Raji (cell line): ENCODE data around the gene CCDC17.

ENCODE experiments used
- POLR2A ChIP-seq: IDR thresholded peaks from 2 replicates; pipeline ENCODE4 v1.6.1; 2011; ENCODE audit warnings: low read depth, low read length, control low read depth; ENCODE audit not compliant: insufficient read depth

Gene CCDC17

DNA sequence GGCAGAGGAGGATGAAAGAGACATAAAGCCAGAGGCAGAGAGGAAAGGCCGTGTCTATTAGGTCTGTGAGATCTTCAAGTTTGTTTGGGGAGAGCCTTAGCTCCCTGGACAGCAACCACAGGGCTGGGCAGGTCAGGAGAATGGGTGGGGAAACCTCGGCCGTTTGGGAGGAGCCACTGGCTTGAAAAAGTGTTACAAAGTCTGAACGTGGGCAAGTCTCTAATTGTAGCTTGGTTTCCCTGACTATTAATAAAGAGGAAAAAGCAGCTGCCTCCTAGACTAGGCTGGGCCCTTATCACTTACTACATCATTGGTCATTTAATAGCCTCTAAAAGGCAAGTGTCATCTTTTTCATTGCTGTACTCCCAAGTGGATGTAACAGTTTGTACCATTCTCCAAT lies at the start of gene CCDC17:
TSS of gene CCDC17 (minus strand) at position 83 of the 400 bp plus-strand sequence. CDS start 145 bp downstream, outside the sequence.
- no peak for TF ChIP-seq POLR2A

DNA sequence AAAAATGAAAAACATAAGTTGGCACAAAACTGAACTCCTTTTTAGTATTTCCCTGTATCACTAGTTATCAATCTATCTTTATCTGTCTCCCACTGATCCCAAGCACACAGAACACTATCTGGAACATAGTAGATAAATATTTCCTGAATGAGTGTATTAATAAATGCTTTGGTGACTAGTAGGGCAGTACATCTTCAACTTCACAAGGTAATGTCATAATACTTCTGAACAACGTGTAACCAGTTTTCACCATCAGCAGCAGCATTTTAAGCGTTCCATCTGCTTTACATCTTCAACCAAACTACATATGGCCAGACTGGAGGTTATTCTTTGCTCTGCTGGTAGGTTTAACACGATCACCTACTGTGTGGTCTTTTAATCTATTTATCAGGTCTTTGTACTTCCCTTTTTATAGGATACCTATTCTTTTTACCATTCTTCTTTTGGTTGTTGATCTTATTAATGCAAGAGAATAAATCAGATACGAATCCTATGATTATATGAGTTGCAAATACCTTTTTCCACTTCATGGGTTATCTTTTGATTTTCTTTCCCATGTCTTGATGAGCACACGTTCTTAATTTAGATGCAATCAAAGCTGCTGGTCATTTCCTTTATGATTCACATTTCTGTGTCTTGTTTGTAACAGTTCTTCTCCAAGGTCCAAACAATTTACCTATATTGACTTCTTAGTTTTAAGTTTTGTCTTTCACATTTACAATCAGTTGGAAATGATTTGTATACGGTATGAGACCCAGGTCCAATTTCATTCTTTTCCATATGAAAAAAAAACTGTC lies 46.2 kb upstream of the CCDC17 start:
- TF ChIP-seq POLR2A = no peak

DNA sequence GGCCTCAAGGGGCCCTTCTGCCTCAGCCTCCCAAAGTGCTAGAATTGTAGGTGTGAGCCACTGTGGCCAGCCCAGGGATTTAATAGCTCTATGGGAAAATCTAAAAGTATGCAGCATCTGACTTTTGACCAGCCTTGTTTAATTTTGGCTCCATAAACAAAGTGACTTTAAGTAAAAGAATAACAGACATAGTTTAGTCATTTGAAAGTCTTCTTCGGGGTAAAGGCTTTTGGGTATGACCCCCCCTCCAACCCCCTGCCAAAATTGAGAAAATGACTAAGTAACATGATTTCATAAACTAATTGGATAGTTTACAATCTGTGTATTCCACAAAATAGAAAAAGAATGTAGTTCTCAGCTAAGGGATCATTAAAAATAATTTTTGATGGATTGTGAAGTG lies 45.5 kb upstream of the CCDC17 start:
- TF ChIP-seq POLR2A = no peak

DNA sequence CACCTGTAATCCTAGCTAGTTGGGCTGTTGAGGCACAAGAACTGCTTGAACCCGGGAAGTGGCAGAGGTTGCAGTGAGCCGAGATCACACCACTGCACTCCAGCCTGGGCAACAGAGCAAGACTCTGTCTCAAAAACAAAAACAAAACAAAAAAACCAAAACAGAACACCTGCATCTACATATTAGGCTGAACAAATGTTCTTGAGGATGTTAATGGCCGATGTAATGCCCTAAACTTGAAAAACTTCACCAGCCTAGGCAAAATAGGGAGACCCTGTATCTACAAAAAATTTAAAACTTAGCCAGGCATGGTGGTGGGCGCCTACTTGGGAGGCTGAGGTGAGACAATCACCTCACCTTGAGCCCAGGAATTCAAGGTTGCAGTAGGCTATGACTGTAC lies 44.7 kb upstream of the CCDC17 start:
- no peak for TF ChIP-seq POLR2A

DNA sequence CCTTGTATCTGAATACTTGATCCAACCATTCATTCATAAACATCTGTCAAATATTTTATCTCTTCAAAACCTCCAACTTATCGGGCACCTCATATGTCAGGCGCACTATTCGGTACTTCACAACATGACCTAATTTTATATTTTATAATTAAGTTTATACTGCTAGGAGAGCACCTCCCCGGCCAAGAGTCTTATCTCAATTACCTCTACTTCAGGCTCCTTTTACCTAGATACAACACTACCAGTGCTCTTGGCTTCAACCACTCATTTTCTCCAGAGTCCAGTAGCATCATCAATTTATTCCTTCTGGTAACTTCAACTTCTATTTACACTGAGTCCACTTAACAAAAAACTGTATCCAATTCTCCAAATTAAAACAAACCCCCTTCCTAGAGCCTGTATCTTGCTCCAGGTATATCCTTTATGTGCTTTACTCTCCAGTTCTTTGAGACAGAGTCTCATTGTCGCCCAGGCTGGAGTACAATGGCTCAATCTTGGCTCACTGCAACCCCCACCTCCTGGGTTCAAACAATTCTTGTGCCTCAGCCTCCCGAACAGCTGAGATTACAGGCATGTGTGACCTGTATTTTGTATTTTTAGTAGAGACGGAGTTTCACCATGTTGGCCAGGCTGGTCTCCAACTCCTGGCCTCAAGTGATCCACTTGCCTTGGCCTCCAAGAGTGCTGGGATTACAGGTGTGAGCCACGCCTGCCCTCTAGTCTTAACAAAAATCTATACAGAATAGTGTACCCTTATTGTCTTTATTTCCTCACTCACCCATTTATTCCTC lies 43.7 kb upstream of the CCDC17 start:
- TF ChIP-seq POLR2A = no peak

DNA sequence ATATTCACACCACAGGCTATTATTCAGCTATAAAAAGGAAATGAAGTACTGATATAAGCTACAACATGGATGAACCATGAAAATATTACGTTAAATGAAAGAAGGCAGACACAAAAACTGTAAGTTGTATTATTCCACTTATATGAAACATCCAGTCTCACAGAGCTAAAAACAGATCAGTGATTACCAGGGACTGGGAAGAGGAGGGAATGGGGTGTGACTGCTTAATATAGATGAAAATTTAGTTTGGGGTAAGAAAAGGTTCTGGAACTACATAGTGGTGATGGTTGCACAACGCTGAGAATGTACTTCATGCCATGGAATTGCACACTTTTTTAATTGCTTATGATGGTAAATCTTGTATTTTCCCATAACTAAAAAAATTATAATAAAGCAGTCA lies 43.0 kb upstream of the CCDC17 start:
- TF ChIP-seq POLR2A = no peak

DNA sequence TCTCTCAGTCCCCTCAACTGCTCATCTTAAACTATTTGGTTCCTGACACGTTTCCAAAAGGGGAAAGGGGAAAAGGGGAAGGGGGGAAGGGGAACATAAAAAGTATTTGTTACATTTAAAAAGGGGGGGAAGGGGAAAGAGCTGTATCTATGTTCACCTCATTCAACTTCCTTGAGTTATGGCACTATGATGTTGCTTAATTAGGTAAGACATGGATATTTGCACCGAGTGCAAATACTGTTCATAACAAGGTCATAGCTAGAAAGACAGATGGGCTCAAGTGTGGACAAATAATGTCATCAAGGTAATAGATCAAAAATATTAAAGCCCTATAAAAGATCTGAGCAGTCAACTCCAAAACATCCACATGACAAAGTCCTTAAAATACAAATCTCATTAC lies 36.5 kb upstream of the CCDC17 start:
- no peak for TF ChIP-seq POLR2A

DNA sequence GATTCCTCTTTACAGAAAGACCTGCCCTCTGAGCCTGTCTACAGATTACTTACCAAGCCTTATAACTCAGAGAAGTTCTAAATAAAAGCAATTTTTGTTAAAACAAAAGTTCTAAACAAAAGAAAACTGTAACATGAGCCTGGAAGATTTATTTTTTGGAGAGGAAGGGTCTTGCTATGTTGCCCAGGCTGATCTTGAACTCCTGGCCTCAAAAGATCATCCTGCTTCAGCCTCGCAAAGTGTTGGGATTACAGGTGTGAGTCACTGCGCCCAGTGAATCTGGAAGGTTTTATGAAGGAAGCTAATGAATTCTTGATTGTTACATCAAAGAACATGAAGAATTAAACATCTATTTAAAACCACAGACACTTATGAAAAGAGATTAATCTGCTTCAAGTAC lies 35.4 kb upstream of the CCDC17 start:
- TF ChIP-seq POLR2A = no peak

DNA sequence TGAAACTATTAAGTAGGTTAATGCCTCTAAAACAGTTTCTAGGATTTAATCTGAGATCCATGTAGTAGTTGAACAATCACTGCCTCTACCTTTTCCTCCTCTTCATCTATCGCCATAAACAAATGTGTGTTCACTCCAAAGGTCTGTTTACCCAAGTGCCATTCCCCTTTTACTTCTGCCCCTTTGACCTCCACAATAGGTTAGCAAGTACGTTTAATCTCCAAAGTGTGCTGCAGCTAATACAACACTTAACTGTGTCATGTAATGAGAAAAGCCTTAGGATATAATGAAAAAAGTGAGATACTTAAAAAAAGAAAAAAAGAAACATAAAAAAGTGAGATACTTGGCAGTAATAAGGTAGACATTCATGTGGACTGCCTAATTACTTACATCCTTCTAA lies 34.3 kb upstream of the CCDC17 start:
- no peak for TF ChIP-seq POLR2A

DNA sequence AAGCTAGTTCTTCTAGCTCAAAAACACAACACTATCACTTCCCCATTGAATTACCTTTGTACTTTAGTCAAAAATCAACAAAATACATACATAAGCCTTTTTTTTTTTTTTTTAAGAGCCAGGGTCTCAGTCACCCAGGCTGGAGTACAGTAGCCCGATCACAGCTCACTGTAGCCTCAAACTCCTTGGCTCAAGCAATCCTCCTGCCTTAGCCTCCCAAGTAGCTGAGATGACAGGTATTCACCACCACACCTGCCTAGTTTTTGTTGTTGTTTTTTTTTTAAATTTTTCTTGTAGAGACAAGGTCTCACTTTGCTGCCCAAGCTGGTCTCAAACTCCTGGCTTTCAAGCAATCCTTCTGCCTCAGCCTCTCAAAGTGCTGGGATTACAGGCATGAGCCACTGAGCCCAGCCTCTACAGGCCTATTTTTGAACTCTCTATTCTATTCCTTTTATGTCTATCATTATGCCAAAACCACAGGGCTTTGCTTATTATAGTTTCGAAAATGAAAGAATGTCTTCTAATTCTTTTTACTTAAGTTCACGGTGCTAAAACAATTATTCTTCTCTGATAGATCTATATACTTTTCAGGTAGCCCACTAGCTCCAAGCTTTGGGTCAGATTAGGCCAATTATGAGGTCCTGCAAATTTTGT lies 32.8 kb upstream of the CCDC17 start:
- TF ChIP-seq POLR2A = no peak

DNA sequence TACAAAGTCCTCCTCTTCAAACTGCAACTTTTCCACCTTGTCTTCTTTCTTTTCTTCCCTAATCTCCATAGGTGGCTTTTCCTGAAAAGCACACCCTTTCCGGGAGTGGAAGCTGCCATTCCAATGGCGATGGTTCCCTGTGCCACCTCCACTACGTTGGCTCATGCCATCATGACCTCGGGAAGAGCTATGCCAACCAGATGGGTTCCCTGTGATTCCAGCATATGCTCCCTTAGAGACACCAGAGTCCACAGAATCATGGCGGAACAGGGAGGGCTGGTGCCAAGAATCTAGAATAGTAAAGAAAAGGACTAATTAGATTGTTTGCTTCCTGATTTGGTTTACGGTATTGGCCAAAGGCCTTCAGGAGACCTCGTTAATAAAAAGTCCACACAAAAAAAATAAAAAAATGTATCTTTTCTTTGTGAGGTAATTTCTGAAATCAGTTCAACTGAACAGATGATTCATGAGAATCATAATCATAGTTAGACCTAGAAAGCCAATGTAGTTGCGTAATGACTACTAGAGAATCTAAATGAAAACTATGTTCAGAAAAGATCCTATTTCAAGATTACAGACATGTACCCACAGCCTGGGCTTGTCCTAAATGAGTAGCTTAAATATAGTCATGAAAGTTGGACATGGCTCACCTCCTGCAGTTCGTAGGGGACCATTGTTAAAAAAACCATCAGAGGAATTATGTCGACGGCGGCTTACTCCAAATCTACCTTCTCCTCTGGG lies 30.9 kb upstream of the CCDC17 start:
- no peak for TF ChIP-seq POLR2A

DNA sequence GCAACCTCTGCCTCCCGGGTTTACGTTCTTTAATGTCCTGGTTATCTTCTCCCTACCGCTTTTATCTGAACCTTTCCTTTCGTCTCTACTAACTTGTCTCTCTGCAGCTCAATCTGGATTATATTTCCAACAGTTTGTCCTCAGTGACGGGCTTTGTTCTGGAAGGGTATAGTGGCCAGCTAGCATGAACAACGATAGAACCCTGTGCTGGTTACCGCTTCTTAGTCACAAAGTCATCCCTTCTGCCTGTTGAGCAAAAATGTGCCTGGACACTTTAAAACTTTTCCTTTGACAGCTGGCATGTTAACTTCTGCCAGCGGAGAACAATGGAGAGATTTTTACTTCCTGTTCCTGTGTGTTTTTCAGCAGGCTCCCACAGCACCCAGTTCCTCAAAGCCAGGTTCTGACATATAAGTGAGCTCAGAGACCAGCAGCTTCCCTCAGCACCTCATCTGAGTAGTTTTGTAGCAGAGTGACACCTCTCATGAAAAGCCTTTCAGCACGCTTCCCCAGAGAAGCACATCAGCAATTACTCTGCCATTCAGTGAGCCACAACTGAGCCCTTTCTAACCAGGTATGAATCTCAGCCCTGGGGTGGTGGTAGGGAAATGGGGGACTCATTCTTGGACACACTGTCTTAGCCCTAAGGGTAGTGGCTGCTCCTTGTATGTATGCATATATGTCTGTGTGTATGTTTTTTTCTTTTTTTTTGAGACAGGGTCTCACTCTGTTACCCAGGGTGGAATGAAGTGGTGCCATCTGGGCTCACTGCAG lies 23.6 kb upstream of the CCDC17 start:
- TF ChIP-seq POLR2A = no peak

DNA sequence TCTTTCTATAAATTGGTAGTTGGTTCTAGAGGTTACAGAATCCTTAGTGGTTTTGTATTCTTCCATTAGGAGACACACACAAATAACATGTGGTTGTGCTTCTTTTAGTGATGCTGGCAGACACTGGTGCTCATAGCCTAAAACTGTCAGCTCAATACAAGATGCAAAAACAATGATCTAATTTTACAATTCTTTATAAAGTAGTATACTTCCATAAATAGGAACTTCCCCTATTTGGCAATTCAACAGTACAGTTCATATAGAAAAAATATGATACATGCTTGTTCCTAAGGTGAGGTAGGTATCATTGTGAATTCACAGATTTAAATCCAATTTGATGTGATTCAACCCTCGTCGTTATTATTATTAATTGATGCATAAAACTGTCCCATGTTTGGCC lies 20.8 kb upstream of the CCDC17 start:
- TF ChIP-seq POLR2A = no peak

DNA sequence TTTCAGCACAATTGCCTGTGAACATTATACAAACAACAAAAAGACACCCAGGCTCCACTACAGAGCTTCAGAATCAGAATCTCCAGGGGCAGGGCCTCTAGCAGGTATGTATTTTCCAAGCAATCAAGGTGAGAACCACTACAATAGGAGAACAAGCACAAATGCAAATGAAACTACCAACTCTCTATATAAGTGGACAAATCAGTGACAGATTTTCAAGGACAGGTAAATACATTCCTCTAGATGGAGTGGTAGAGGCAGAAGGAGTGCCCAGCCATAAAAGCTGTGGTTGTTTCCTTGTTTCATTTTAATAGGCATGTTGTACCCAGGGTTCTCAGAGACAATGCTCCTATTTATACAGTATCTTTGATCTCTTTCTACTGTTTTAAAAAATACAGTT lies 20.1 kb upstream of the CCDC17 start:
- TF ChIP-seq POLR2A = no peak

DNA sequence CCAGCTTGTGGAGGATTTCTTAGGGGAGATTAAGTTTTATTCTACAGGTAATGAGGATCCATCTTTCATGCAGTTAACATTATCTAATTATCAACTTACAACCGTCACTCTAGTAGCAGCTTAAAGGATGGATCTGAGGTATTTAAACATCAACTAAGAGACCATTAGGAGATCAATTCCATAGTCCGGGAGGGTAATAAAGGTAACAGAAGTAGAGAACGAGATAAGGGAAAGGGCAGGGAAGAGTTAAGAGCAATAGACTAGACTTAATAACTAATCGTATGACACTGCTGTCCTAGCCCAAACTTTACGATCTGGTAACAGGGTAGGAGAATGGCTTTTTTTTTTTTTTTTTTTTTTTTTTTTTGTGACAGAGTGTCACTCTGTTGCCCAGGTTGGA lies 19.5 kb upstream of the CCDC17 start:
- TF ChIP-seq POLR2A = no peak

DNA sequence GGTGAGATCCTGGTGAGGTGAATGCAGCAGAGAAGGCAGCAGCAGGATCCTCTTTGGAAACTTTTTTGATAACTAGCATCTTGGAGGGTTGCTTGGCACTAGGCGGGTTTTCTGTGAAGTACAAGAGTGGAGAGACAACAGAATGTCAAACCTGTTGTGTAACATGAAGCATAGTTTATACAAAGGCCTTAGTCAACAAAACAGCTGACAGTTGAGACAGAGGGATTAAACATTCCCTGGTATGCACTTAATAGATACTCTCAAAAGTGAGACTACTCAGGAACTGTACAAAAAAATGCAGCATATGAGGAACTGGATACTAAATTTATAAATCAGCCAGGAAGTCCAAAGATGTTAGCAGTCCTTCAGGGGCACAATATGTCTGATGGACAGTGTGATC lies 16.4 kb upstream of the CCDC17 start:
- TF ChIP-seq POLR2A = no peak
